ENCODE measurements around the gene RTN3.

GRCh38 chr11:63643205-63643604 lies 38.1 kb upstream of the RTN3 start:
- TF ChIP-seq POU5F1 (IDR thresholded peaks at IDR 0.05; ENCODE audit: borderline replicate concordance, low read depth, low read length, partially characterized antibody) = no peak
- TF ChIP-seq ZBTB43 (CRISPR knock-in tag; IDR thresholded peaks at IDR 0.05) = no peak
- no peak for TF ChIP-seq CBX2 (IDR thresholded peaks at IDR 0.05; ENCODE audit: insufficient read depth, low read length, poor library complexity, severe bottlenecking)

Measured in K562 (cell line).